ENCODE data around the gene SYNM.
A peak's percentile ranks its signal among the peaks of the same experiment; 100 is the strongest.

- TF ChIP-seq, protein P1, sequence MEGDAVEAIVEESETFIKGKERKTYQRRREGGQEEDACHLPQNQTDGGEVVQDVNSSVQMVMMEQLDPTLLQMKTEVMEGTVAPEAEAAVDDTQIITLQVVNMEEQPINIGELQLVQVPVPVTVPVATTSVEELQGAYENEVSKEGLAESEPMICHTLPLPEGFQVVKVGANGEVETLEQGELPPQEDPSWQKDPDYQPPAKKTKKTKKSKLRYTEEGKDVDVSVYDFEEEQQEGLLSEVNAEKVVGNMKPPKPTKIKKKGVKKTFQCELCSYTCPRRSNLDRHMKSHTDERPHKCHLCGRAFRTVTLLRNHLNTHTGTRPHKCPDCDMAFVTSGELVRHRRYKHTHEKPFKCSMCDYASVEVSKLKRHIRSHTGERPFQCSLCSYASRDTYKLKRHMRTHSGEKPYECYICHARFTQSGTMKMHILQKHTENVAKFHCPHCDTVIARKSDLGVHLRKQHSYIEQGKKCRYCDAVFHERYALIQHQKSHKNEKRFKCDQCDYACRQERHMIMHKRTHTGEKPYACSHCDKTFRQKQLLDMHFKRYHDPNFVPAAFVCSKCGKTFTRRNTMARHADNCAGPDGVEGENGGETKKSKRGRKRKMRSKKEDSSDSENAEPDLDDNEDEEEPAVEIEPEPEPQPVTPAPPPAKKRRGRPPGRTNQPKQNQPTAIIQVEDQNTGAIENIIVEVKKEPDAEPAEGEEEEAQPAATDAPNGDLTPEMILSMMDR (IDR thresholded peaks at IDR 0.05) = no peak
- TF ChIP-seq POLR2AphosphoS5 (IDR thresholded peaks at IDR 0.05) = peak; percentile 10 to 85 (median 76)
- no peak for TF ChIP-seq POLR2A (IDR thresholded peaks at IDR 0.05)
Measured at GRCh38 chr15:99106417-99107220, 1.7 kb downstream of the SYNM start.
